WTC11 (cell line): Measurements from ENCODE around the gene ODAD4. TPM values are rescaled to one million over a fixed set of nuclear protein-coding genes. Genes with fewer than 3 reads are reported as not detected.

Experiments
- ATAC-seq: fragments of 200-7000 bp; cut with Tn5 transposase; 2 replicates; pipeline ENCODE4 v1.10.0; 2021; ENCODE audit warnings: mild to moderate bottlenecking, moderate library complexity
- CTCF ChIA-PET: fragments of 300-600 bp; sonication (Branson Sonifier 250); formaldehyde crosslinking; loops from one replicate; lab custom pipeline; 2021; ENCODE audit warnings: antibody characterized with exemption; lab: Charles Lee
- POLR2A ChIA-PET: fragments of 350-600 bp; sonication (Branson Sonifier 250); formaldehyde crosslinking; loops from one replicate; lab custom pipeline; 2021; ENCODE audit warnings: antibody characterized with exemption; lab: Charles Lee
- DNase-seq: peaks from one replicate; pipeline ENCODE4 v3.0.0; 2021; ENCODE audit warnings: low spot score
- H3K27ac Mint-ChIP-seq: 2 replicates; pipeline ENCODE4 v1.8.0; 2021; ENCODE audit warnings: mixed read lengths
- H3K27me3 Mint-ChIP-seq: 2 replicates; pipeline ENCODE4 v1.8.0; 2021; ENCODE audit warnings: low read depth, mild to moderate bottlenecking, moderate library complexity, mixed read lengths
- H3K36me3 Mint-ChIP-seq: 2 replicates; pipeline ENCODE4 v1.8.0; 2021; ENCODE audit warnings: mixed read lengths
- H3K4me1 Mint-ChIP-seq: 2 replicates; pipeline ENCODE4 v1.8.0; 2022; ENCODE audit warnings: mixed read lengths
- H3K4me3 Mint-ChIP-seq: 2 replicates; pipeline ENCODE4 v1.8.0; 2021; ENCODE audit warnings: mild to moderate bottlenecking, moderate library complexity, mixed read lengths
- H3K9me3 Mint-ChIP-seq: 2 replicates; pipeline ENCODE4 v1.8.0; 2021; ENCODE audit warnings: mixed read lengths
- EMX1 ChIP-seq: fragments of 250-450 bp; sonication (Bioruptor Pico); IDR thresholded peaks from 2 replicates; pipeline ENCODE4 v1.8.0; 2021; ENCODE audit warnings: mild to moderate bottlenecking
- ESRRA ChIP-seq: sonication (generic); formaldehyde crosslinking; IDR thresholded peaks from 2 replicates; pipeline ENCODE4 v1.8.1; 2022; ENCODE audit warnings: mild to moderate bottlenecking, missing genetic modification reagents, borderline replicate concordance
- FOXK1 ChIP-seq: sonication (generic); formaldehyde crosslinking; IDR thresholded peaks from 2 replicates; pipeline ENCODE4 v1.8.0; 2022; ENCODE audit warnings: mild to moderate bottlenecking, moderate library complexity, missing genetic modification reagents
- GTF2I ChIP-seq: fragments of 250-450 bp; sonication (Bioruptor Pico); conservative IDR thresholded peaks from 2 replicates; pipeline ENCODE4 v1.4.0; 2021; ENCODE audit warnings: mild to moderate bottlenecking
- MXD4 ChIP-seq: fragments of 250-450 bp; sonication (Bioruptor Pico); IDR thresholded peaks from 2 replicates; pipeline ENCODE4 v1.8.0; 2021; ENCODE audit warnings: mild to moderate bottlenecking, moderate library complexity, borderline replicate concordance
- NFE2L1 ChIP-seq: sonication (generic); formaldehyde crosslinking; IDR thresholded peaks from 2 replicates; pipeline ENCODE4 v1.8.1; 2023; ENCODE audit warnings: missing genetic modification reagents
- NR2C2 ChIP-seq: sonication (generic); formaldehyde crosslinking; IDR thresholded peaks from 2 replicates; pipeline ENCODE4 v1.8.0; 2022; ENCODE audit warnings: mild to moderate bottlenecking, missing genetic modification reagents
- SMAD3 ChIP-seq: sonication (generic); formaldehyde crosslinking; IDR thresholded peaks from 2 replicates; pipeline ENCODE4 v1.8.0; 2022; ENCODE audit warnings: missing genetic modification reagents, mild to moderate bottlenecking, borderline replicate concordance
- SMAD4 ChIP-seq: sonication (generic); formaldehyde crosslinking; IDR thresholded peaks from 2 replicates; pipeline ENCODE4 v1.8.0; 2022; ENCODE audit warnings: mild to moderate bottlenecking, missing genetic modification reagents
- TCF7 ChIP-seq: sonication (generic); formaldehyde crosslinking; IDR thresholded peaks from 2 replicates; pipeline ENCODE4 v1.8.0; 2022; ENCODE audit warnings: mild to moderate bottlenecking, low read depth, missing genetic modification reagents, moderate library complexity
- total RNA-seq: library from RNA; stranded (reverse); gene quantifications from 3 replicates; pipeline ENCODE4 v1.2.3, GENCODE V29; 2021
- TF ChIP-seq, protein P1 (sequence below): sonication (generic); formaldehyde crosslinking; IDR thresholded peaks from 2 replicates; pipeline ENCODE4 v1.8.1; 2023; ENCODE audit warnings: mild to moderate bottlenecking, missing genetic modification reagents
- TF ChIP-seq, protein P2 (sequence below): sonication (generic); formaldehyde crosslinking; IDR thresholded peaks from 2 replicates; pipeline ENCODE4 v1.8.1; 2023; ENCODE audit warnings: mild to moderate bottlenecking, missing genetic modification reagents, borderline replicate concordance
- TF ChIP-seq, protein P3 (sequence below): fragments of 250-450 bp; sonication (Bioruptor Pico); IDR thresholded peaks from 2 replicates; pipeline ENCODE4 v1.8.0; 2021; ENCODE audit warnings: mild to moderate bottlenecking
- TF ChIP-seq, protein P4 (sequence below): sonication (generic); formaldehyde crosslinking; IDR thresholded peaks from 2 replicates; pipeline ENCODE4 v1.8.1; 2023; ENCODE audit warnings: mild to moderate bottlenecking, missing genetic modification reagents, moderate library complexity
- TF ChIP-seq, protein P5 (sequence below): sonication (generic); formaldehyde crosslinking; IDR thresholded peaks from 2 replicates; pipeline ENCODE4 v1.8.1; 2022; ENCODE audit warnings: low read depth, missing genetic modification reagents, borderline replicate concordance
- TF ChIP-seq, protein P6 (sequence below): sonication (generic); formaldehyde crosslinking; IDR thresholded peaks from 2 replicates; pipeline ENCODE4 v1.8.0; 2022; ENCODE audit warnings: missing genetic modification reagents
- TF ChIP-seq, protein P7 (sequence below): sonication (generic); formaldehyde crosslinking; IDR thresholded peaks from 2 replicates; pipeline ENCODE4 v1.8.0; 2022; ENCODE audit warnings: mild to moderate bottlenecking, missing genetic modification reagents

Gene ODAD4
- total RNA-seq, 1 experiment from 2014 or later, result 1.9 TPM

DNA sequence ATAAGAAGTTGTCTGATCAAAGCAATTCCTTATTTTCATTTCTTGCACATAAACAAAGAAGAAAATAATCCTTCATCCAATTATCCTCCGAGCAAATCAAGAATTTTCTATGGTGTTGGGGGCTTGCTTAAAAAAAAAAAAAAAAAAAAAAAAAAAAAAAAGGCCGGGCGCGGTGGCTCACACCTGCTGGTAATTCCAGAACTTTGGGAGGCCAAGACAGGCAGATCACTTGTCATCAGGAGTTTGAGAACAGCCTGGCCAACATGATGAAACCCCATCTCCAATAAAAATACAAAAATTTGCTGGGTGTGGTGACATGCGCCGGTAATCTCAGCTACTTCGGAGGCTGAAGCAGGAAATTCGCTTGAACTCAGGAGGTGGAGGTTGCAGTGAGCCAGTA, 55.5 kb downstream of the ODAD4 start:
- no peak overlapping the region for H3K27ac Mint-ChIP-seq
- no peaks in the 10 kb centered on the region for H3K4me1 Mint-ChIP-seq
- ChIA-PET POLR2A (no interaction called here), CTCF (interaction anchor here (0.9 kb wide), 1 partner anchor 26 kb away, joined by 4 read pairs; no protein-coding TSS in a partner anchor)
- DNase-seq, result no peak
- peaks cover 89% of the 10 kb centered on the region for H3K36me3 Mint-ChIP-seq
- H3K4me3 Mint-ChIP-seq, result no peak overlapping the region
- no peaks in the 10 kb centered on the region for H3K27me3 Mint-ChIP-seq
- 0 out of 2 replicates have a peak, but pooled peaks cover 3% of the 10 kb centered on the region for H3K9me3 Mint-ChIP-seq
- TF ChIP-seq NR2C2 (CRISPR knock-in tag), result no peak
- TF ChIP-seq, protein P1, sequence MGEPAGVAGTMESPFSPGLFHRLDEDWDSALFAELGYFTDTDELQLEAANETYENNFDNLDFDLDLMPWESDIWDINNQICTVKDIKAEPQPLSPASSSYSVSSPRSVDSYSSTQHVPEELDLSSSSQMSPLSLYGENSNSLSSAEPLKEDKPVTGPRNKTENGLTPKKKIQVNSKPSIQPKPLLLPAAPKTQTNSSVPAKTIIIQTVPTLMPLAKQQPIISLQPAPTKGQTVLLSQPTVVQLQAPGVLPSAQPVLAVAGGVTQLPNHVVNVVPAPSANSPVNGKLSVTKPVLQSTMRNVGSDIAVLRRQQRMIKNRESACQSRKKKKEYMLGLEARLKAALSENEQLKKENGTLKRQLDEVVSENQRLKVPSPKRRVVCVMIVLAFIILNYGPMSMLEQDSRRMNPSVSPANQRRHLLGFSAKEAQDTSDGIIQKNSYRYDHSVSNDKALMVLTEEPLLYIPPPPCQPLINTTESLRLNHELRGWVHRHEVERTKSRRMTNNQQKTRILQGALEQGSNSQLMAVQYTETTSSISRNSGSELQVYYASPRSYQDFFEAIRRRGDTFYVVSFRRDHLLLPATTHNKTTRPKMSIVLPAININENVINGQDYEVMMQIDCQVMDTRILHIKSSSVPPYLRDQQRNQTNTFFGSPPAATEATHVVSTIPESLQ, result no peak
- no peak for TF ChIP-seq GTF2I
- TF ChIP-seq, protein P2, sequence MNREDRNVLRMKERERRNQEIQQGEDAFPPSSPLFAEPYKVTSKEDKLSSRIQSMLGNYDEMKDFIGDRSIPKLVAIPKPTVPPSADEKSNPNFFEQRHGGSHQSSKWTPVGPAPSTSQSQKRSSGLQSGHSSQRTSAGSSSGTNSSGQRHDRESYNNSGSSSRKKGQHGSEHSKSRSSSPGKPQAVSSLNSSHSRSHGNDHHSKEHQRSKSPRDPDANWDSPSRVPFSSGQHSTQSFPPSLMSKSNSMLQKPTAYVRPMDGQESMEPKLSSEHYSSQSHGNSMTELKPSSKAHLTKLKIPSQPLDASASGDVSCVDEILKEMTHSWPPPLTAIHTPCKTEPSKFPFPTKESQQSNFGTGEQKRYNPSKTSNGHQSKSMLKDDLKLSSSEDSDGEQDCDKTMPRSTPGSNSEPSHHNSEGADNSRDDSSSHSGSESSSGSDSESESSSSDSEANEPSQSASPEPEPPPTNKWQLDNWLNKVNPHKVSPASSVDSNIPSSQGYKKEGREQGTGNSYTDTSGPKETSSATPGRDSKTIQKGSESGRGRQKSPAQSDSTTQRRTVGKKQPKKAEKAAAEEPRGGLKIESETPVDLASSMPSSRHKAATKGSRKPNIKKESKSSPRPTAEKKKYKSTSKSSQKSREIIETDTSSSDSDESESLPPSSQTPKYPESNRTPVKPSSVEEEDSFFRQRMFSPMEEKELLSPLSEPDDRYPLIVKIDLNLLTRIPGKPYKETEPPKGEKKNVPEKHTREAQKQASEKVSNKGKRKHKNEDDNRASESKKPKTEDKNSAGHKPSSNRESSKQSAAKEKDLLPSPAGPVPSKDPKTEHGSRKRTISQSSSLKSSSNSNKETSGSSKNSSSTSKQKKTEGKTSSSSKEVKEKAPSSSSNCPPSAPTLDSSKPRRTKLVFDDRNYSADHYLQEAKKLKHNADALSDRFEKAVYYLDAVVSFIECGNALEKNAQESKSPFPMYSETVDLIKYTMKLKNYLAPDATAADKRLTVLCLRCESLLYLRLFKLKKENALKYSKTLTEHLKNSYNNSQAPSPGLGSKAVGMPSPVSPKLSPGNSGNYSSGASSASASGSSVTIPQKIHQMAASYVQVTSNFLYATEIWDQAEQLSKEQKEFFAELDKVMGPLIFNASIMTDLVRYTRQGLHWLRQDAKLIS (CRISPR knock-in tag), result no peak
- TF ChIP-seq TCF7 (CRISPR knock-in tag), result no peak
- TF ChIP-seq SMAD3, result no peak
- no peak for TF ChIP-seq SMAD4 (CRISPR knock-in tag)
- TF ChIP-seq, protein P3, sequence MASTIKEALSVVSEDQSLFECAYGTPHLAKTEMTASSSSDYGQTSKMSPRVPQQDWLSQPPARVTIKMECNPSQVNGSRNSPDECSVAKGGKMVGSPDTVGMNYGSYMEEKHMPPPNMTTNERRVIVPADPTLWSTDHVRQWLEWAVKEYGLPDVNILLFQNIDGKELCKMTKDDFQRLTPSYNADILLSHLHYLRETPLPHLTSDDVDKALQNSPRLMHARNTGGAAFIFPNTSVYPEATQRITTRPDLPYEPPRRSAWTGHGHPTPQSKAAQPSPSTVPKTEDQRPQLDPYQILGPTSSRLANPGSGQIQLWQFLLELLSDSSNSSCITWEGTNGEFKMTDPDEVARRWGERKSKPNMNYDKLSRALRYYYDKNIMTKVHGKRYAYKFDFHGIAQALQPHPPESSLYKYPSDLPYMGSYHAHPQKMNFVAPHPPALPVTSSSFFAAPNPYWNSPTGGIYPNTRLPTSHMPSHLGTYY (CRISPR knock-in tag), result no peak
- TF ChIP-seq NFE2L1 (CRISPR knock-in tag), result no peak
- TF ChIP-seq MXD4, result no peak
- no peak for TF ChIP-seq FOXK1 (CRISPR knock-in tag)
- no peak for TF ChIP-seq ESRRA (CRISPR knock-in tag)
- TF ChIP-seq, protein P4, sequence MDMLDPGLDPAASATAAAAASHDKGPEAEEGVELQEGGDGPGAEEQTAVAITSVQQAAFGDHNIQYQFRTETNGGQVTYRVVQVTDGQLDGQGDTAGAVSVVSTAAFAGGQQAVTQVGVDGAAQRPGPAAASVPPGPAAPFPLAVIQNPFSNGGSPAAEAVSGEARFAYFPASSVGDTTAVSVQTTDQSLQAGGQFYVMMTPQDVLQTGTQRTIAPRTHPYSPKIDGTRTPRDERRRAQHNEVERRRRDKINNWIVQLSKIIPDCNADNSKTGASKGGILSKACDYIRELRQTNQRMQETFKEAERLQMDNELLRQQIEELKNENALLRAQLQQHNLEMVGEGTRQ, result no peak
- TF ChIP-seq, protein P5, sequence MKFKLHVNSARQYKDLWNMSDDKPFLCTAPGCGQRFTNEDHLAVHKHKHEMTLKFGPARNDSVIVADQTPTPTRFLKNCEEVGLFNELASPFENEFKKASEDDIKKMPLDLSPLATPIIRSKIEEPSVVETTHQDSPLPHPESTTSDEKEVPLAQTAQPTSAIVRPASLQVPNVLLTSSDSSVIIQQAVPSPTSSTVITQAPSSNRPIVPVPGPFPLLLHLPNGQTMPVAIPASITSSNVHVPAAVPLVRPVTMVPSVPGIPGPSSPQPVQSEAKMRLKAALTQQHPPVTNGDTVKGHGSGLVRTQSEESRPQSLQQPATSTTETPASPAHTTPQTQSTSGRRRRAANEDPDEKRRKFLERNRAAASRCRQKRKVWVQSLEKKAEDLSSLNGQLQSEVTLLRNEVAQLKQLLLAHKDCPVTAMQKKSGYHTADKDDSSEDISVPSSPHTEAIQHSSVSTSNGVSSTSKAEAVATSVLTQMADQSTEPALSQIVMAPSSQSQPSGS (CRISPR knock-in tag), result no peak
- TF ChIP-seq, protein P6, sequence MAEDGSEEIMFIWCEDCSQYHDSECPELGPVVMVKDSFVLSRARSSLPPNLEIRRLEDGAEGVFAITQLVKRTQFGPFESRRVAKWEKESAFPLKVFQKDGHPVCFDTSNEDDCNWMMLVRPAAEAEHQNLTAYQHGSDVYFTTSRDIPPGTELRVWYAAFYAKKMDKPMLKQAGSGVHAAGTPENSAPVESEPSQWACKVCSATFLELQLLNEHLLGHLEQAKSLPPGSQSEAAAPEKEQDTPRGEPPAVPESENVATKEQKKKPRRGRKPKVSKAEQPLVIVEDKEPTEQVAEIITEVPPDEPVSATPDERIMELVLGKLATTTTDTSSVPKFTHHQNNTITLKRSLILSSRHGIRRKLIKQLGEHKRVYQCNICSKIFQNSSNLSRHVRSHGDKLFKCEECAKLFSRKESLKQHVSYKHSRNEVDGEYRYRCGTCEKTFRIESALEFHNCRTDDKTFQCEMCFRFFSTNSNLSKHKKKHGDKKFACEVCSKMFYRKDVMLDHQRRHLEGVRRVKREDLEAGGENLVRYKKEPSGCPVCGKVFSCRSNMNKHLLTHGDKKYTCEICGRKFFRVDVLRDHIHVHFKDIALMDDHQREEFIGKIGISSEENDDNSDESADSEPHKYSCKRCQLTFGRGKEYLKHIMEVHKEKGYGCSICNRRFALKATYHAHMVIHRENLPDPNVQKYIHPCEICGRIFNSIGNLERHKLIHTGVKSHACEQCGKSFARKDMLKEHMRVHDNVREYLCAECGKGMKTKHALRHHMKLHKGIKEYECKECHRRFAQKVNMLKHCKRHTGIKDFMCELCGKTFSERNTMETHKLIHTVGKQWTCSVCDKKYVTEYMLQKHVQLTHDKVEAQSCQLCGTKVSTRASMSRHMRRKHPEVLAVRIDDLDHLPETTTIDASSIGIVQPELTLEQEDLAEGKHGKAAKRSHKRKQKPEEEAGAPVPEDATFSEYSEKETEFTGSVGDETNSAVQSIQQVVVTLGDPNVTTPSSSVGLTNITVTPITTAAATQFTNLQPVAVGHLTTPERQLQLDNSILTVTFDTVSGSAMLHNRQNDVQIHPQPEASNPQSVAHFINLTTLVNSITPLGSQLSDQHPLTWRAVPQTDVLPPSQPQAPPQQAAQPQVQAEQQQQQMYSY, result no peak
- TF ChIP-seq, protein P7, sequence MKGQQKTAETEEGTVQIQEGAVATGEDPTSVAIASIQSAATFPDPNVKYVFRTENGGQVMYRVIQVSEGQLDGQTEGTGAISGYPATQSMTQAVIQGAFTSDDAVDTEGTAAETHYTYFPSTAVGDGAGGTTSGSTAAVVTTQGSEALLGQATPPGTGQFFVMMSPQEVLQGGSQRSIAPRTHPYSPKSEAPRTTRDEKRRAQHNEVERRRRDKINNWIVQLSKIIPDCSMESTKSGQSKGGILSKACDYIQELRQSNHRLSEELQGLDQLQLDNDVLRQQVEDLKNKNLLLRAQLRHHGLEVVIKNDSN (CRISPR knock-in tag), result no peak
- no peak for TF ChIP-seq EMX1 (CRISPR knock-in tag)
- ATAC-seq, result no peak
